ENCODE results near the gene EHMT2. TPM values are rescaled to one million over a fixed set of nuclear protein-coding genes. Genes with fewer than 3 reads are reported as not detected.

The EHMT2 gene
- total and polyA plus RNA-seq, 2 of the 13 experiments (the other 11 are each of a cell fraction or from before 2014, with no cell fraction given): 55.2 to 69.2 TPM

DNA sequence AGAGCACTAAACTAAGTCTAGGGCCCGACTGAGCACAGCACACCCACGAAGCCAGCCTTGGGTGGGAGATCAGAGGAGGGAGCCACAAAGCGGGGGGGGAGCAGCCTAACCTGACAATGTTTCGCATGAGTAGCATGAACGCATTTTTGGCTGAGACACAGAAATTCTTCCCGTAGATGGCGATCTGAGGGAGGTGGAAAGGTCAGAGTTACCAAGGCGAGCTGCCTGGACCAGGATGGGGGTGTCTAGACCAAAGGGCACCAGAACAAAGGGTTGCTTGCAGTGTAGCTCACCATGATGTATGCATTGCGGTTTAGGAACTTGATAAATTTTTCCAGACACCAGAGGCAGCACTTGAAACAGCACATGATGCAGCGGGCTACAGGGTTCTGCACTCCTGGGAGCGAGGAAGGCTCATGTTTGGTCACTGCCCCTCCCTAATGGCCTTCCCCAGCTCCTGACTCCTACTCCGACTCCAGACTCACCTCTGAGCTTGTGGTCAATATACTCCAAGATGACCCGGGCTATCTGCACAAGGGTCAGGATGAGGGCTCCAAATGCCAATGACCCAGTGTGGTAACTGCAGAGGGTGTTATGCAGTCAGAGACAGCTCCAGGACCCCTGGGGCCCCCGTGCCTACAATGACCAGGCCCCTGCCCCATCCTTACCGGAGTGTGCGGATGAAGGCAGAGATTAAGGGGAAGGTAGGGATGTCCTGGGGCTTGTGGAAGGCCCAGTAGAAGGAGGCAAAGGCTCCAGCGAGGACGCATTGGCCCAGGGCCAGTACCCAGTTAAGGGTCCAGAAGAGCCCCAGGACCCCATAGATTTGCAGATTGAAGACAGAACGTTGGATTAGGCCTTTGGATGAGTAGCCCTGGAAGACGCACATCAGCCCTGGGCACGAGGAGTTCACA lies 32.0 kb downstream of the EHMT2 start (continued):
- TF ChIP-seq KAT2B (IDR thresholded peaks at IDR 0.05; ENCODE audit: borderline replicate concordance, low read depth, low read length) (no peak), RBM39 (IDR thresholded peaks at IDR 0.05; ENCODE audit: low read depth, low read length, poor library complexity, severe bottlenecking) (peak; percentile 78), ZNF543 (CRISPR knock-in tag; IDR thresholded peaks at IDR 0.05) (no peak), SKI (IDR thresholded peaks at IDR 0.05; ENCODE audit: partially characterized antibody) (peak; percentile 96), RFX5 (IDR thresholded peaks at IDR 0.05; ENCODE audit: low read depth, low read length) (no peak), EZH2 (conservative IDR thresholded peaks at IDR 0.05; ENCODE audit: low read depth, low read length) (no peak)
- TF ChIP-seq, protein P1, sequence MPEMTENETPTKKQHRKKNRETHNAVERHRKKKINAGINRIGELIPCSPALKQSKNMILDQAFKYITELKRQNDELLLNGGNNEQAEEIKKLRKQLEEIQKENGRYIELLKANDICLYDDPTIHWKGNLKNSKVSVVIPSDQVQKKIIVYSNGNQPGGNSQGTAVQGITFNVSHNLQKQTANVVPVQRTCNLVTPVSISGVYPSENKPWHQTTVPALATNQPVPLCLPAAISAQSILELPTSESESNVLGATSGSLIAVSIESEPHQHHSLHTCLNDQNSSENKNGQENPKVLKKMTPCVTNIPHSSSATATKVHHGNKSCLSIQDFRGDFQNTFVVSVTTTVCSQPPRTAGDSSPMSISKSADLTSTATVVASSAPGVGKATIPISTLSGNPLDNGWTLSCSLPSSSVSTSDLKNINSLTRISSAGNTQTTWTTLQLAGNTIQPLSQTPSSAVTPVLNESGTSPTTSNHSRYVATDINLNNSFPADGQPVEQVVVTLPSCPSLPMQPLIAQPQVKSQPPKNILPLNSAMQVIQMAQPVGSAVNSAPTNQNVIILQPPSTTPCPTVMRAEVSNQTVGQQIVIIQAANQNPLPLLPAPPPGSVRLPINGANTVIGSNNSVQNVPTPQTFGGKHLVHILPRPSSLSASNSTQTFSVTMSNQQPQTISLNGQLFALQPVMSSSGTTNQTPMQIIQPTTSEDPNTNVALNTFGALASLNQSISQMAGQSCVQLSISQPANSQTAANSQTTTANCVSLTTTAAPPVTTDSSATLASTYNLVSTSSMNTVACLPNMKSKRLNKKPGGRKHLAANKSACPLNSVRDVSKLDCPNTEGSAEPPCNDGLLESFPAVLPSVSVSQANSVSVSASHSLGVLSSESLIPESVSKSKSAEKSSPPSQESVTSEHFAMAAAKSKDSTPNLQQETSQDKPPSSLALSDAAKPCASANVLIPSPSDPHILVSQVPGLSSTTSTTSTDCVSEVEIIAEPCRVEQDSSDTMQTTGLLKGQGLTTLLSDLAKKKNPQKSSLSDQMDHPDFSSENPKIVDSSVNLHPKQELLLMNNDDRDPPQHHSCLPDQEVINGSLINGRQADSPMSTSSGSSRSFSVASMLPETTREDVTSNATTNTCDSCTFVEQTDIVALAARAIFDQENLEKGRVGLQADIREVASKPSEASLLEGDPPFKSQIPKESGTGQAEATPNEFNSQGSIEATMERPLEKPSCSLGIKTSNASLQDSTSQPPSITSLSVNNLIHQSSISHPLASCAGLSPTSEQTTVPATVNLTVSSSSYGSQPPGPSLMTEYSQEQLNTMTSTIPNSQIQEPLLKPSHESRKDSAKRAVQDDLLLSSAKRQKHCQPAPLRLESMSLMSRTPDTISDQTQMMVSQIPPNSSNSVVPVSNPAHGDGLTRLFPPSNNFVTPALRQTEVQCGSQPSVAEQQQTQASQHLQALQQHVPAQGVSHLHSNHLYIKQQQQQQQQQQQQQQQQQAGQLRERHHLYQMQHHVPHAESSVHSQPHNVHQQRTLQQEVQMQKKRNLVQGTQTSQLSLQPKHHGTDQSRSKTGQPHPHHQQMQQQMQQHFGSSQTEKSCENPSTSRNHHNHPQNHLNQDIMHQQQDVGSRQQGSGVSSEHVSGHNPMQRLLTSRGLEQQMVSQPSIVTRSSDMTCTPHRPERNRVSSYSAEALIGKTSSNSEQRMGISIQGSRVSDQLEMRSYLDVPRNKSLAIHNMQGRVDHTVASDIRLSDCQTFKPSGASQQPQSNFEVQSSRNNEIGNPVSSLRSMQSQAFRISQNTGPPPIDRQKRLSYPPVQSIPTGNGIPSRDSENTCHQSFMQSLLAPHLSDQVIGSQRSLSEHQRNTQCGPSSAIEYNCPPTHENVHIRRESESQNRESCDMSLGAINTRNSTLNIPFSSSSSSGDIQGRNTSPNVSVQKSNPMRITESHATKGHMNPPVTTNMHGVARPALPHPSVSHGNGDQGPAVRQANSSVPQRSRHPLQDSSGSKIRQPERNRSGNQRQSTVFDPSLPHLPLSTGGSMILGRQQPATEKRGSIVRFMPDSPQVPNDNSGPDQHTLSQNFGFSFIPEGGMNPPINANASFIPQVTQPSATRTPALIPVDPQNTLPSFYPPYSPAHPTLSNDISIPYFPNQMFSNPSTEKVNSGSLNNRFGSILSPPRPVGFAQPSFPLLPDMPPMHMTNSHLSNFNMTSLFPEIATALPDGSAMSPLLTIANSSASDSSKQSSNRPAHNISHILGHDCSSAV (CRISPR knock-in tag; IDR thresholded peaks at IDR 0.05; ENCODE audit: borderline replicate concordance): no peak
- TF ChIP-seq, protein P2, sequence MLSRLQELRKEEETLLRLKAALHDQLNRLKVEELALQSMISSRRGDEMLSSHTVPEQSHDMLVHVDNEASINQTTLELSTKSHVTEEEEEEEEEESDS (CRISPR knock-in tag; IDR thresholded peaks at IDR 0.05; ENCODE audit: borderline replicate concordance): peak; percentile 29; the same call in 1 of the 2 replicates
- TF ChIP-seq, protein P3, sequence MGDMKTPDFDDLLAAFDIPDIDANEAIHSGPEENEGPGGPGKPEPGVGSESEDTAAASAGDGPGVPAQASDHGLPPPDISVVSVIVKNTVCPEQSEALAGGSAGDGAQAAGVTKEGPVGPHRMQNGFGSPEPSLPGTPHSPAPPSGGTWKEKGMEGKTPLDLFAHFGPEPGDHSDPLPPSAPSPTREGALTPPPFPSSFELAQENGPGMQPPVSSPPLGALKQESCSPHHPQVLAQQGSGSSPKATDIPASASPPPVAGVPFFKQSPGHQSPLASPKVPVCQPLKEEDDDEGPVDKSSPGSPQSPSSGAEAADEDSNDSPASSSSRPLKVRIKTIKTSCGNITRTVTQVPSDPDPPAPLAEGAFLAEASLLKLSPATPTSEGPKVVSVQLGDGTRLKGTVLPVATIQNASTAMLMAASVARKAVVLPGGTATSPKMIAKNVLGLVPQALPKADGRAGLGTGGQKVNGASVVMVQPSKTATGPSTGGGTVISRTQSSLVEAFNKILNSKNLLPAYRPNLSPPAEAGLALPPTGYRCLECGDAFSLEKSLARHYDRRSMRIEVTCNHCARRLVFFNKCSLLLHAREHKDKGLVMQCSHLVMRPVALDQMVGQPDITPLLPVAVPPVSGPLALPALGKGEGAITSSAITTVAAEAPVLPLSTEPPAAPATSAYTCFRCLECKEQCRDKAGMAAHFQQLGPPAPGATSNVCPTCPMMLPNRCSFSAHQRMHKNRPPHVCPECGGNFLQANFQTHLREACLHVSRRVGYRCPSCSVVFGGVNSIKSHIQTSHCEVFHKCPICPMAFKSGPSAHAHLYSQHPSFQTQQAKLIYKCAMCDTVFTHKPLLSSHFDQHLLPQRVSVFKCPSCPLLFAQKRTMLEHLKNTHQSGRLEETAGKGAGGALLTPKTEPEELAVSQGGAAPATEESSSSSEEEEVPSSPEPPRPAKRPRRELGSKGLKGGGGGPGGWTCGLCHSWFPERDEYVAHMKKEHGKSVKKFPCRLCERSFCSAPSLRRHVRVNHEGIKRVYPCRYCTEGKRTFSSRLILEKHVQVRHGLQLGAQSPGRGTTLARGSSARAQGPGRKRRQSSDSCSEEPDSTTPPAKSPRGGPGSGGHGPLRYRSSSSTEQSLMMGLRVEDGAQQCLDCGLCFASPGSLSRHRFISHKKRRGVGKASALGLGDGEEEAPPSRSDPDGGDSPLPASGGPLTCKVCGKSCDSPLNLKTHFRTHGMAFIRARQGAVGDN (CRISPR knock-in tag; IDR thresholded peaks at IDR 0.05): peak; percentile 82
- TF ChIP-seq, protein P4, sequence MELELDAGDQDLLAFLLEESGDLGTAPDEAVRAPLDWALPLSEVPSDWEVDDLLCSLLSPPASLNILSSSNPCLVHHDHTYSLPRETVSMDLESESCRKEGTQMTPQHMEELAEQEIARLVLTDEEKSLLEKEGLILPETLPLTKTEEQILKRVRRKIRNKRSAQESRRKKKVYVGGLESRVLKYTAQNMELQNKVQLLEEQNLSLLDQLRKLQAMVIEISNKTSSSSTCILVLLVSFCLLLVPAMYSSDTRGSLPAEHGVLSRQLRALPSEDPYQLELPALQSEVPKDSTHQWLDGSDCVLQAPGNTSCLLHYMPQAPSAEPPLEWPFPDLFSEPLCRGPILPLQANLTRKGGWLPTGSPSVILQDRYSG (CRISPR knock-in tag; IDR thresholded peaks at IDR 0.05): no peak

Measured in HepG2 (cell line).